Caco-2 (cell line): ENCODE results near the gene NEK2. TPM values are rescaled to one million over a fixed set of nuclear protein-coding genes. Genes with fewer than 3 reads are reported as not detected.

Source experiments
- BruUV-seq: library from RNA; stranded (reverse); fragments of 400-500 nt; replicated peaks from 2 replicates; lab custom pipeline; 2021; lab: Mats Ljungman, UMichigan
- CTCF ChIA-PET: fragments of 300-600 bp; sonication (Branson Sonifier 250); formaldehyde crosslinking; loops from one replicate; lab custom pipeline; 2022; ENCODE audit warnings: antibody characterized with exemption; lab: Charles Lee
- POLR2A ChIA-PET: fragments of 300-600 bp; sonication (Branson Sonifier 250); formaldehyde crosslinking; loops from one replicate; lab custom pipeline; 2022; ENCODE audit warnings: antibody characterized with exemption; lab: Charles Lee
- DNase-seq, 2 experiments: peaks; one replicate each; pipeline versions ENCODE4 v3.0.0 to v3.0.0-alpha.2; 2020 to 2022
- H3K27me3 ChIP-seq: replicated peaks from 2 replicates; pipeline ENCODE4 v1.6.0; 2011; ENCODE audit warnings: low read length; ENCODE audit not compliant: control insufficient read depth, insufficient read depth
- H3K36me3 ChIP-seq: 2 replicates; pipeline ENCODE4 v1.5.1; 2011; ENCODE audit warnings: low read length; ENCODE audit not compliant: control insufficient read depth, insufficient read depth
- H3K4me1 ChIP-seq: fragments of 250-450 bp; sonication (Bioruptor Pico); 2 replicates; pipeline ENCODE4 v1.5.1; 2020; ENCODE audit warnings: mild to moderate bottlenecking
- H3K4me3 ChIP-seq: 2 replicates; pipeline ENCODE4 v1.5.1; 2011; ENCODE audit warnings: low read depth, mild to moderate bottlenecking, control low read depth, low read length
- H3K9me3 ChIP-seq: fragments of 250-450 bp; sonication (Bioruptor Pico); 2 replicates; pipeline ENCODE4 v1.5.1; 2020; ENCODE audit warnings: mild to moderate bottlenecking, moderate library complexity
- H3K27ac Mint-ChIP-seq: one replicate; pipeline ENCODE4 v1.8.0; 2022; ENCODE audit warnings: mixed read lengths; ENCODE audit not compliant: unreplicated experiment
- H3K27me3 Mint-ChIP-seq: one replicate; pipeline ENCODE4 v1.8.0; 2022; ENCODE audit warnings: mixed read lengths; ENCODE audit not compliant: insufficient read depth, unreplicated experiment
- H3K36me3 Mint-ChIP-seq: one replicate; pipeline ENCODE4 v1.8.0; 2022; ENCODE audit warnings: mild to moderate bottlenecking, mixed read lengths; ENCODE audit not compliant: insufficient read depth, unreplicated experiment
- H3K4me1 Mint-ChIP-seq: one replicate; pipeline ENCODE4 v1.8.0; 2022; ENCODE audit warnings: low read depth, mixed read lengths; ENCODE audit not compliant: unreplicated experiment
- H3K4me3 Mint-ChIP-seq: one replicate; pipeline ENCODE4 v1.8.0; 2022; ENCODE audit warnings: mild to moderate bottlenecking, moderate library complexity, mixed read lengths; ENCODE audit not compliant: unreplicated experiment
- H3K9me3 Mint-ChIP-seq: one replicate; pipeline ENCODE4 v1.8.0; 2022; ENCODE audit warnings: mixed read lengths; ENCODE audit not compliant: unreplicated experiment
- intact Hi-C: fragments of 100-400 bp; cut with micrococcal nuclease; formaldehyde crosslinking; loops from one replicate; pipeline ENCODE4 v1.10.0; 2022; ENCODE audit not compliant: unreplicated experiment
- total RNA-seq: library from RNA; stranded (reverse); gene quantifications from 2 replicates; pipeline ENCODE4 v1.2.3, GENCODE V29; 2022
- TF ChIP-seq, protein P1 (sequence below), 2 experiments: fragments of 200-600 bp in 1 of 2; IDR thresholded peaks; 1 replicate in 1 of 2; 2 replicates in 1 of 2; pipeline versions ENCODE4 v1.5.1 to v1.8.0; 2011 to 2022; ENCODE audit warnings: antibody characterized with exemption in 1 of 2, control low read depth in 1 of 2, inconsistent platforms in 1 of 2, low read depth in 1 of 2, low read length in 1 of 2, mild to moderate bottlenecking in 1 of 2, moderate library complexity in 1 of 2; ENCODE audit not compliant: insufficient read depth in 1 of 2, severe bottlenecking in 1 of 2, unreplicated experiment in 1 of 2

NEK2 gene
- total RNA-seq, 1 experiment from 2014 or later: 34.7 TPM

DNA sequence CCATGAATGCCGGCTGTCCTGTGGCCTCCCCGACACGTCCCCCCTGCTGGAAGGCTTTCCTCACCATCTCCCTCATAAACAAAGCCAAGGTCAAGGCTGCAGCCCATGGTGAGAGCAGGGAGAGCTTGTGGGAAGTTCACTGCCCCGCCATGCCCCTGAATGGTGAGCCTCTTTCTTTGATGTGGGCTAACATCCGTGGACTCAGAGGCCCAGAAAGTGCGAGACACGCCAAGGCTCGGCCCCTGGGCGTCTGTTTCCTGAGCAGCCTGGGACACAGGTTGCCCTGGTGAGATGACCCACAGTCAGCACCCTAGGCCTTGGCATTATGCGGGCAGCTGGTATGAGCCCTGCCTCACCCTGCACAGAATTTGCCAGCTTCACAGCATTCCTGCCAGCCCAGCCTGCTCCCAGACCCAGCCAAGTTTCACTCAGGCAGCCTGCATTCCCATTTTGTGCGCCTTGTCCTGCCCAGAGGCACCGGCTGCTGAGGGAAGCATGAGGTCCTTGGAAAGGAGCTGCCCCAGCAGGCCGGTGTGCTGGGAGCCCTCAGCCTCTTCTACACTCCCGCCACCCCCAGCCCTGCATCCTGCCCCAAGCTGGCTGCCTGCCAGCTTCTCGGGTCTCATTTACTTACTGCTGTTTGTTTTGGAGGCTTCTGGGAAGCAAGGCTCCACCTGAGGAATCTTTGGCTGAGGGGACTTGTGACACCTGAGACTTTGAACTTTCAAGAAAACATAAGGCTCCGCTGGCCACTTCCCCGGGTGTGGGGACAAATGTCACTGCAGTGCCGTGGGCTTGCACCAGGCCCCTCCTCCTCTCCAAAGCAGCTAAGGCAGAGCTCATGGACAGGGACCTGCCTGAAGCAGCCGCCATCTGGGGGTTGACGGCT, 31.9 kb downstream of the NEK2 start:
- Mint-ChIP-seq H3K27ac (peak overlapping the region; percentile 89), H3K36me3 (peaks cover 5% of the 10 kb centered on the region), H3K9me3 (no peaks in the 10 kb centered on the region), H3K4me1 (peaks cover 41% of the 10 kb centered on the region), H3K27me3 (no peaks in the 10 kb centered on the region), H3K4me3 (peak overlapping the region; percentile 58)
- TF ChIP-seq, protein P1, sequence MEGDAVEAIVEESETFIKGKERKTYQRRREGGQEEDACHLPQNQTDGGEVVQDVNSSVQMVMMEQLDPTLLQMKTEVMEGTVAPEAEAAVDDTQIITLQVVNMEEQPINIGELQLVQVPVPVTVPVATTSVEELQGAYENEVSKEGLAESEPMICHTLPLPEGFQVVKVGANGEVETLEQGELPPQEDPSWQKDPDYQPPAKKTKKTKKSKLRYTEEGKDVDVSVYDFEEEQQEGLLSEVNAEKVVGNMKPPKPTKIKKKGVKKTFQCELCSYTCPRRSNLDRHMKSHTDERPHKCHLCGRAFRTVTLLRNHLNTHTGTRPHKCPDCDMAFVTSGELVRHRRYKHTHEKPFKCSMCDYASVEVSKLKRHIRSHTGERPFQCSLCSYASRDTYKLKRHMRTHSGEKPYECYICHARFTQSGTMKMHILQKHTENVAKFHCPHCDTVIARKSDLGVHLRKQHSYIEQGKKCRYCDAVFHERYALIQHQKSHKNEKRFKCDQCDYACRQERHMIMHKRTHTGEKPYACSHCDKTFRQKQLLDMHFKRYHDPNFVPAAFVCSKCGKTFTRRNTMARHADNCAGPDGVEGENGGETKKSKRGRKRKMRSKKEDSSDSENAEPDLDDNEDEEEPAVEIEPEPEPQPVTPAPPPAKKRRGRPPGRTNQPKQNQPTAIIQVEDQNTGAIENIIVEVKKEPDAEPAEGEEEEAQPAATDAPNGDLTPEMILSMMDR (IDR thresholded peaks at IDR 0.05; ENCODE audit: insufficient read depth in 1 of 2, low read depth in 1 of 2, low read length in 1 of 2, severe bottlenecking in 1 of 2, unreplicated experiment in 1 of 2): peak in 1 of 2 experiments; percentile 15
- intact Hi-C loops: no loop called here
- POLR2A ChIA-PET: interaction anchor here (0.5 to 0.9 kb wide), 3 partner anchors 24 to 642 kb away, joined by 3 to 5 read pairs (median 4); no protein-coding TSS in a partner anchor
- Histone ChIP-seq H3K4me1 (peaks cover 66% of the 10 kb centered on the region), H3K4me3 (no peak overlapping the region), H3K27me3 (no peaks in the 10 kb centered on the region), H3K36me3 (no peaks in the 10 kb centered on the region), H3K9me3 (no peaks in the 10 kb centered on the region)
- no TSS peak for BruUV-seq
- CTCF ChIA-PET: interaction anchor here (0.8 to 1.7 kb wide), 11 partner anchors 8 to 129 kb away, joined by 3 to 12 read pairs (median 3); partner anchors contain the start of gene SLC30A1
- DNase-seq: peak; percentile 80 to 93

DNA sequence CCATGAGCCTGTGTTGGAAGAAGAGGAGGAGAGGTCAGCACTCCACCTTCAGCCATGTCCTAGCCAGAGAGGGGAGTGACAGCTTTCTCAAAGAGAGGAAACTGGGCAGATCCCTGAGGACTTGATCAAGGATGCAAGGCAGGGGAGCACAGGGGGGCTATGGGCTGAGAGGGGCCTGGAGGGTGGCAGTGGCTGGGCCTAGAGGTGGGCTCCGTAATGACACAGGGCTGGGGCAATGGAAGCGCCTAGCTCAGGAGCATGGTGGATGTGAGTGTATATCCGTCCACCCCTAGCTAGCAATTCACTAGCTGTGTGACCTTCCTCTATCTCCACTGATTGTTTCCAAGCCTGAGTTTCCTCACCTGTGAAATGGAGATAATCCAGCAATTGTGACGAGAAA, 32.6 kb downstream of the NEK2 start:
- Mint-ChIP-seq H3K27ac (peak overlapping the region; percentile 89), H3K27me3 (no peaks in the 10 kb centered on the region), H3K4me1 (peaks cover 48% of the 10 kb centered on the region), H3K4me3 (no peak overlapping the region), H3K36me3 (peaks cover 5% of the 10 kb centered on the region), H3K9me3 (no peaks in the 10 kb centered on the region)
- TF ChIP-seq, protein P1 (IDR thresholded peaks at IDR 0.05; ENCODE audit: insufficient read depth in 1 of 2, low read depth in 1 of 2, low read length in 1 of 2, severe bottlenecking in 1 of 2, unreplicated experiment in 1 of 2): no peak
- ChIA-PET POLR2A (interaction anchor here (0.5 kb wide), 2 partner anchors 27 to 643 kb away, joined by 3 to 5 read pairs; no protein-coding TSS in a partner anchor), CTCF (interaction anchor here (0.9 to 1.7 kb wide), 4 partner anchors 9 to 70 kb away, joined by 3 to 12 read pairs (median 3); no protein-coding TSS in a partner anchor)
- intact Hi-C loops: no loop called here
- no peaks in the 10 kb centered on the region for H3K27me3 ChIP-seq
- H3K4me3 ChIP-seq: no peak overlapping the region
- no peaks in the 10 kb centered on the region for H3K9me3 ChIP-seq
- no TSS peak for BruUV-seq
- peak in 1 of 2 experiments; percentile 12 for DNase-seq
- no peaks in the 10 kb centered on the region for H3K36me3 ChIP-seq
- H3K4me1 ChIP-seq: peaks cover 63% of the 10 kb centered on the region

GRCh38 chr1:211641942-211642341, 33.5 kb downstream of the NEK2 start:
- H3K9me3 Mint-ChIP-seq: no peaks in the 10 kb centered on the region
- CTCF ChIA-PET: no interaction called here
- no peaks in the 10 kb centered on the region for H3K27me3 ChIP-seq
- peaks cover 60% of the 10 kb centered on the region for H3K4me1 ChIP-seq
- BruUV-seq: no TSS peak
- H3K36me3 ChIP-seq: no peaks in the 10 kb centered on the region
- H3K27ac Mint-ChIP-seq: no peak overlapping the region
- intact Hi-C loops: no loop called here
- H3K9me3 ChIP-seq: no peaks in the 10 kb centered on the region
- H3K4me3 ChIP-seq: no peak overlapping the region
- no peaks in the 10 kb centered on the region for H3K27me3 Mint-ChIP-seq
- H3K4me1 Mint-ChIP-seq: peaks cover 48% of the 10 kb centered on the region
- TF ChIP-seq, protein P1 (IDR thresholded peaks at IDR 0.05; ENCODE audit: insufficient read depth in 1 of 2, low read depth in 1 of 2, low read length in 1 of 2, severe bottlenecking in 1 of 2, unreplicated experiment in 1 of 2): no peak
- H3K36me3 Mint-ChIP-seq: peaks cover 5% of the 10 kb centered on the region
- POLR2A ChIA-PET: no interaction called here
- H3K4me3 Mint-ChIP-seq: no peak overlapping the region
- peak in 1 of 2 experiments; percentile 5 for DNase-seq
